GM21526 (cell line): ENCODE results near the gene NUF2.
"Not testable (repeated sequence)": the region's sequence is repeated elsewhere in the genome, so short reads cannot be mapped to it uniquely, and the experiment has no call there.

Experiments used
- ATAC-seq: cut with Tn5 transposase; IDR thresholded peaks from one replicate; pipeline ENCODE4 v1.9.1; 2021; ENCODE audit warnings: moderate library complexity; ENCODE audit not compliant: unreplicated experiment, low FRiP score

The NUF2 gene

DNA sequence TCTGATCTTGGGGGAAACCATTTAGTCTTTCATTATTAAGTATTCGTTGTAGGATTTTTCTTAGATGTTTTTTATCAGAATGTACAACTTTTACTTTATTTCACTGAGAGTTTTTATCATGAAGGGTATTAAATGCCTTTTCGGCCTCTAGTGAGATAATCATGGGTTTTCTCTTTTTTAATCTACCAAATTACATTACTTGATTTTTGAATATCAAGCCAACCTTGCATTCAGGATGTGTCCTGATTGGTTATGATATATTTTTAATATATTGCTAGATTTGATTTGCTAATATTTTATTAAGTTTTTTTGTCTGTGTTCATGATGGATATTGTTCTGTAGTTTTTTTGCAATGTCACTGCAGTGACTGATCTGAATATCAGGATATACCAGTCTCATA lies 9.4 kb downstream of the NUF2 start:
- no peak for ATAC-seq

DNA sequence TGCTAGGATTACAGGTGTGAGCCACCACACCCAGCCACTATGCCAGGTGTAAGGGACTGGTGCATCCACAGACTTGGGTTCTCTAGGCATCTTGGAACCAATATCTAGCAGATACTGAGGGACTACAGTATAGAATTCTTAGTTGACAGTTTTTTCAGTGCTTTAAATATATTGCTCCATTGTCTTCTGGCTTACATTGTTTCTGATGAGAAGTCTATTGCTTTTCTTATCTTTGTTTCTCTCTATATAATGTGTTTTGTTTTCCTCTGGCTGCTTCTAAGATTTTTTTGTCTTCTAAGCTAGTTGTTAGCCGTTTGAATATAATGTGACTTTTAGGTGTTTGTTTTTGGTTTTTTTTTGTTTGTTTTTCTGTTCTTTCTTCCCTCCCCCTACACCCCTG lies 13.5 kb downstream of the NUF2 start:
- ATAC-seq, result no peak

DNA sequence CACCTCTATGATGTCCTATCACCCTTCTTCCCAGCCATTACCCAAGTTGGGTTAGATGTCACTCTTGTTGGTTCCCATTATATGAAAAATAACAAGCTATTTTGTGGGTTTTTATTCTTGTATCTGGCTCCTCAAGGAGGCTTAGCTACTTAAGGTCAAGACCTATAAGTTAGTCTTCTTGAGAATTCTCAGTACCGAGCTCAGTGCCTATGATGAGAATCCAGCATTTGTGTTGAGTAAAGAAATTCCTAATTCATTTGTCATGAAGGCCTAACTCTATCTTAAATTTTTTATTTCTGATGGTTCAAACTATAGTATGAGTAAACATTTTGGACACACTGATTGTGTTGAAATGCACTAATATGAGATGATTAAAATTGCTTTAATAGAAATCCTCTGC lies 15.9 kb downstream of the NUF2 start:
- no peak for ATAC-seq

DNA sequence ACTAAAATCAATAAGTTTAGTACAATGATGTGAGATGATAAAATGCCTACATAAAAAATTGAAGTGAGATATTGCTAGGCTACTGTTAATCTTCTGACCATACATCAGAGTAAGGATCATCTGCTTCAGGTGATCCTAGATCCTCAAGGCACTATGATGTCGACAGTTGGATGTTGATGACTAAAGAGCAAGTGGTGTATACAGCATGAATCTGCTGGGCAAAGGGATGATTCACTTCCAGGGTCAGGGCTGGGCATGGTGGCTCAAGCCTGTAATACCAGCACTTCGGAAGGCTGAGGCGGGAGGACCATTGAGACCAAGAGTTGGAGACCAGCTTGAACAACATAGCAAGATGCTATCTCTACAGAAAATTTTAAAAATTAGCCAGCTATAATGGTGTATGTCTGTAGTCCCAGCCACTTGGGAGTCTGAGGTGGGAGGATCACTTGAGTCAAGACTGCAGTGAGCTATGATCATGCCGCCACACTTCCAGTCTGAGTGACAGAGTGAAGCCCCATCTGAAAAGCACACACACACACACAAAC lies 24.6 kb downstream of the NUF2 start:
- ATAC-seq, result no peak

- ATAC-seq, result no peak
These were observed 25.4 kb downstream of the NUF2 start for GRCh38 chr1:163347106-163347505.

- no peak for ATAC-seq
These were observed 30.2 kb downstream of the NUF2 start for GRCh38 chr1:163351912-163352311.

DNA sequence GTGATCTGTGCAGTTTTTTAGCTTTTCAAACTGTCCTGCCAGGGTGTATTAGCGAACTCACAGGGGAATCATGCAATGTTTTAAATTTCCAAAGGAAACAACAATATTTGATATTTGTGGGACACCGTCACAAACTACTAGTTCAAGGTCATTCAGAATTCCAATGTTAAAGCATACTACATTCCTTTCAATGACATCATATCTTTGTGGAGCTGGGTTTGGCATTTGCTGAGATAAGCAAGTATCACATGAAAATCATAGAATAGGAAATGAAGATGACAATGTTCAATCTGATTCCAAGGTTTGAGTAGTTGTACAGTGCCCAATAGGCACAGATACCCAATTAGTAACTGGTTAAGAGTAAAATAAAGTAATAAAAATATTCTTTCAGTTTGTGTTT lies 35.6 kb downstream of the NUF2 start:
- ATAC-seq, result no peak

- ATAC-seq, result not testable (repeated sequence)
These were observed 36.4 kb downstream of the NUF2 start for GRCh38 chr1:163358172-163358571.

DNA sequence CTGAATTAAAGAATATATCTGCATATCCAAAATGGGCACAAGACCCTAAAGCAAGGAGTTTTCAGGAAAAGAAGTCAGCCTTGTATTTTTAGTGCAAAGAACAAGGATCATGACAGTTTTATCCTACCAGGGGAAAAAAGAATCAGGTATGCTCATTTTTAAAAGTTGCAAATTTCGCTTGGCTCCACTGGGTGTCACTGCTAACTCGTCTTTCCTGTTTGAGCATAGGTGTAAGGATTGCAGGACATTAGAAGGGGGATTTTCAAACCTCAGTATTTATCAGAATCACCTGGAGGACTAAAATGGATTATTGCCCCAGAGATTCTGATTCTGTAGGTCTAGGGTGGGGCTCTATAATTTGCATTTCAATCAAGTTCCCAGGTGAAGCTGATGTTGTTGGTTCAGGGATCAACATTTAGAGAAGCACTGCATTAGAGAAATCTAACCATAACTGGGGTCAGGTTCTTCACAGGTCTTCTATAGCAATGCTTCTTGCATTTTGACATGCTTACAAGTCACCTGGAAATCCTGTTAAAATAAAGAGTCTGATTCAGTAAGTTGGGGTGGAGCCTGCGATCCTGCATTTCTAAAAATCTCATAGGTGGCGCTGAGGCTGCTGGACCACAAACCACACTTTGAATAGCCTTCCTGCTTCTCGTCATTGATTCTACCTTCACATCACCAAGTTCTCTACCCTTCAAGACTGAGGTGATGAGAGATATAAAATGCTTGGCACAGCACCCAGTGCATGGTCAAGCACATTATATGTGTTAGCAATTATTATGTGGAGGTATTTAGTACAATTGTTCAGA lies 39.6 kb downstream of the NUF2 start:
- ATAC-seq, result no peak

DNA sequence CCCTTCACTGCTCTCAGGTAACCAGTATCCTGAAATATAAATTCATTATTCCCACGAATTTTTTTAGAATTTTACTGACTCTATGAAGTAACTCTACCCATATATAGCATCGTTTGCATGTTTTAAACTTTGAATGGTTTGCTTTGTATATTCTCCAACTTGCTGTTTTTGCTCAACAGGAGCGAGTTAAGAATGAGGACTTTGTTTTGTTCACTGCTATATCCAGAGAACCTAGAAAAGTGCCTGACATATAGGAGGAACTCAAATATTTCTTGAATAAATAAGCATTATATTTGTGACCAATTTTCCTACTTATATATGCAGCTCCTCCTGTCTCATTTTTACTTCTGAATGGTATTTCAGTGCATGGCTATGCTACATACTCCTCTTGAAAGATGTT lies 43.4 kb downstream of the NUF2 start:
- no peak for ATAC-seq

DNA sequence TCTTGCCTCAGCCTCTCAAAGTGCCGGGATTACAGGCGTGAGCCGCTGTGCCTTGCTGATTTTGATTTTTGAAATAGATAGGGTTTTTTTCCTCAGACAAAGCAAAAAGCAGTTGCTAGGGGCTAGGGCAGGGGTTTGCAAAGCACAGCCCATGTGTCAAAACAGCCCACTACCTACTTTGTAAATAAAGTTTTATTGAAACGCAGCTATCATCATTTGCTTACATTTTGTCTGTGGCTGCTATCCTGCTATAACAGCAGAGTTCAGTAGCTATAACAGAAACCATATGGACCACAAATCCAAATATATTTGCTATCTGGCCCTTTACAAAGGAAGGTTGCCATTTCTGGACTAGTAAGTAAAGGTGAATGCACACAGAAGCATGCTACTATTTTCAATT lies 44.8 kb downstream of the NUF2 start:
- ATAC-seq, result no peak

GRCh38 chr1:163367721-163368120 lies 46.0 kb downstream of the NUF2 start:
- no peak for ATAC-seq

- ATAC-seq, result no peak
These were observed 50.8 kb downstream of the NUF2 start for GRCh38 chr1:163372576-163372975.

DNA sequence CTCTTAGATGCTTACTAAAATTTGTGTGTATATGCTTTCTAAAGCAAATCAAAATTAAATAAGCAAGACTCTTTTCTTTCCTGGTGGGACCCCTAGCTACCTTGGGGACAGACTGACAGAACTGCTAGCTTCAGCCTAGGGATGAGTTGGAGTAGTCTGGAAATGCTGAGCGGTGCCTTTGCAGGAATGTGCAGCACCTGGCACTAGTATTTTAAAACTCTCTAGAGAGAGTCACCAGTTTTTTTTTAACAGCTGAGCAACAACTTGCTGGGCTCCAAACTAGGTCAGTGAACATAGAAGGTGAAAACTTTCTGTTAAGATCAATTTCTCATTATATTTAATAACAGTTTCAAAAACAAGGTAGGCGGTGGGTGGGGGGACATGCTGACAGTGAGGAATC lies 56.8 kb downstream of the NUF2 start:
- no peak for ATAC-seq

- no peak for ATAC-seq
These were observed 58.0 kb downstream of the NUF2 start for GRCh38 chr1:163379801-163380200.

- no peak for ATAC-seq
These were observed 59.9 kb downstream of the NUF2 start for GRCh38 chr1:163381487-163382184.

DNA sequence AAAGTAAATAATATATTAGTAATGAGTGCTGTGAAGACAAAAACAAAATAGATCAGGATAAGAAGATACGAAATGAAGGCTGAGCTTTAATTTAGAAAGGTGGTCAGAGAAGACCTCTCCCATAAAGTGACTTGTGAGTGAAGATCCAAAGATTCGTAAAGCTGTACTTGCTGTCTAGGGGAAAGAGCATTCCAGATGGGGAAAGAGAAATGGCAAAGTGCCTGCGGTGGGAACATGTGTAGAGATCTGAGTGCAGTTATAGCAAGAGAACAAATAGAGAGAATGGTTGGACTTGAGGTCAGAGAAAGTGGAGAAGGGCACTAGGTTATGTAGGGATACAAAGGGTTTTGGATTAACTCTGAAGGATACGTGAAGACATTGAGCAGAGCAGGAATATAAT lies 60.6 kb downstream of the NUF2 start:
- no peak for ATAC-seq

DNA sequence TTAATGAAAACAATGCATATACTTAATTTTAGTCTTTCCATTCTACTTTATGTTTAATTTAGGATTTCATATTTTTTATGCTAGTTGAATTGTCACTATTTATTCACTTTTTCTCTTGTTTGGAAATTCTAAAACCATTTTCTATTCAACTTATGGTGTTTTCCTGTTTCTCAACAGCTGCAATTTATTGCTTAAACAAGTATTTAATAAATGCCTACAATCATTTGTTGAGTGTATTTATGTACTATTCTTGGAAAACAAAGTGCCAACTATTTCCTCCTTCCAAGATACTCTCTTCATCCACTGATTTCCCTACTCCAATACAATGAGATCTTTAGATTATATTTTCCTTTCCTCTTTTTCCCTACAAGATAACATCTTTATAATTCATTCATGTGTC lies 65.4 kb downstream of the NUF2 start:
- ATAC-seq, result no peak

- ATAC-seq, result no peak
These were observed 67.2 kb downstream of the NUF2 start for GRCh38 chr1:163388970-163389369.

DNA sequence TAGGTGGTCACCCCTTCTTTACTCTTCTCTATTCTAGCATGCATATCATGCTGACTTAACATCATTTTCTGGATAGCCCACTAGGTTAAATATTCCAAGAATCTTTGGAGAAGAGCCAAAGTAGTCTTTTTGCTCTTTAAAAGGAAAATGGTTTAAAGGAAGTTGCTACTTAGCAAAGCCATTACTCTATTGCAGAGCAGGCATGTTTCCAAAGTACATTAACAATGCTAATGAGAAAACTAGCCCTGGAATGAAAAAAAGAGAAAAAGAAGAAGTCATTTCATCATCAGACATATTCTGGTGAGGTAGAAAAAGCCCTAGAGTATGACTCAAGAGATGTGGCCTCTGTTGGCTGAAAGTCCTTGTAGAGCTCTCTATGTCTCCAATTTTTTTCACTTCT lies 74.0 kb downstream of the NUF2 start:
- no peak for ATAC-seq

DNA sequence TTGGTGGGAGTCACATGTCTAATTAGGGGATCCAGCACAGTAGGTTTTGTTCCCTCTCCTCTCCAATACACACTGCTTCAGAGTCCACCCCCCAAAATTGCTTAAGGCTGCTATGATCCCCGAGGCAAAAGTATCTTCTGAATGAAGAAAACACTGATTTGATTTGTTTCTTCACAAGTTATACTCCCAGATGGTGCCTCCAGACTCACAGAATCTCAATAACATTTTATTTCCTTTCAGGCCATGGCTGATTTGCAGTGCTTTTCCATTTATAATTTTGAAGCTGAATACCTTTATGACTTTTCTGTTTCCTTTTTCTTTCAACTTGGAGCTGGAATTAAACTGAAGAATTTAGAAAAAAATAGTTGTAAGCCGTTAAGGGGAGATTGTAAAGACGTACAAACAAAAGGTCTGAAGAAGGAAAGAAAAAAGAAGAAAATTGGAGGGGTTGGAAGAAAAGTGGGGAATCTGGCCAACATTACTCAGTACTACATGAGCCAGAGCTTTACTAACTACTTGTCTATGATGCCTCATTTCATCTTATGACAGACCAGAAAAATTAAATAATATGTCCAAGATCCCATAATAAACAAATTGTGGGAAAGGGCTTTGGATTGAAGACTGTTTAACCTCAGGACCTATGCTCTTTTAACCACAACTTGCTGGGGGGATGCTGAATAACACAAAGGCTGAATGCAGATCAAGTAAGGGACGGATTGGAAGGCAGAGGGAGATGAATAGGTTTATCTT lies 75.9 kb downstream of the NUF2 start:
- ATAC-seq, result no peak
